ENCODE measurements around the gene NEDD4L. TPM values are rescaled to one million over a fixed set of nuclear protein-coding genes. Genes with fewer than 3 reads are reported as not detected.

The NEDD4L gene
- total RNA-seq, 3 donors from 2014 or later = 161 to 309 (median 256) TPM

GRCh38 chr18:58348951-58349350 is 304.9 kb downstream of the NEDD4L start:
- intact Hi-C loops (cut with DNase I, micrococcal nuclease) = no loop called here
- no peak for ATAC-seq
- TF ChIP-seq CTCF (IDR thresholded peaks at IDR 0.05) = no peak
- Histone ChIP-seq H3K4me1 (ENCODE audit: low read depth) (no peaks in the 10 kb centered on the region), H3K9me3 (no peaks in the 10 kb centered on the region), H3K36me3 (ENCODE audit: low read depth) (no peaks in the 10 kb centered on the region), H3K4me3 (no peak overlapping the region)
- no peak for DNase-seq

DNA sequence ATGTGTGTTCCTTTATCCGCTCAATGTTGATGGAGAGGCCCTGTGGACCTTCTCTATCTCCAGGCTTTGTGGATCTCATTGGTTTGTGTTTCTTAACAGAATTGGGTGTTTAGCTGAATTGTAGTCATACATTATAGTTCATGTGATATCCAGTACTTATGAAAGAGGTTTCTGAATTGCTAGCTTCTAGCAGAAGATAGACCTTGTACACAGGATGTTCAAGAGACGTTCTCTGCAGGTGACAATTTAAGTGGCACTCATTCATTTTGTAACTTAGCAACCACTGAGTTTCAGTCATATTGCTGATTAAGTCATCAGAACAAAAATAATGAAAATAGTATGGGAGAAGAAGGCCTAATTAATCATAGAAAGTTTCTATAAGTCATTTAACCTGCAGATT is 305.6 kb downstream of the NEDD4L start:
- ATAC-seq (no peak), DNase-seq (no peak)
- no peak for TF ChIP-seq CTCF (IDR thresholded peaks at IDR 0.05)
- H3K9me3 ChIP-seq = no peaks in the 10 kb centered on the region
- H3K4me1 ChIP-seq (ENCODE audit: low read depth) = no peaks in the 10 kb centered on the region
- intact Hi-C loops (cut with DNase I, micrococcal nuclease) = no loop called here
- H3K4me3 ChIP-seq = no peak overlapping the region
- H3K36me3 ChIP-seq (ENCODE audit: low read depth) = no peaks in the 10 kb centered on the region

GRCh38 chr18:58350526-58350925 is 306.5 kb downstream of the NEDD4L start:
- H3K36me3 ChIP-seq (ENCODE audit: low read depth) = no peaks in the 10 kb centered on the region
- ATAC-seq (no peak), DNase-seq (no peak)
- H3K4me1 ChIP-seq (ENCODE audit: low read depth) = no peaks in the 10 kb centered on the region
- TF ChIP-seq CTCF (IDR thresholded peaks at IDR 0.05) = no peak
- intact Hi-C loops (cut with DNase I, micrococcal nuclease) = no loop called here
- no peaks in the 10 kb centered on the region for H3K9me3 ChIP-seq
- H3K4me3 ChIP-seq = no peak overlapping the region

GRCh38 chr18:58351776-58352175 is 307.8 kb downstream of the NEDD4L start:
- no peaks in the 10 kb centered on the region for H3K36me3 ChIP-seq (ENCODE audit: low read depth)
- ATAC-seq (no peak), DNase-seq (no peak)
- intact Hi-C loops (cut with DNase I, micrococcal nuclease) = no loop called here
- no peak overlapping the region for H3K4me3 ChIP-seq
- no peaks in the 10 kb centered on the region for H3K9me3 ChIP-seq
- no peak for TF ChIP-seq CTCF (IDR thresholded peaks at IDR 0.05)
- no peaks in the 10 kb centered on the region for H3K4me1 ChIP-seq (ENCODE audit: low read depth)

DNA sequence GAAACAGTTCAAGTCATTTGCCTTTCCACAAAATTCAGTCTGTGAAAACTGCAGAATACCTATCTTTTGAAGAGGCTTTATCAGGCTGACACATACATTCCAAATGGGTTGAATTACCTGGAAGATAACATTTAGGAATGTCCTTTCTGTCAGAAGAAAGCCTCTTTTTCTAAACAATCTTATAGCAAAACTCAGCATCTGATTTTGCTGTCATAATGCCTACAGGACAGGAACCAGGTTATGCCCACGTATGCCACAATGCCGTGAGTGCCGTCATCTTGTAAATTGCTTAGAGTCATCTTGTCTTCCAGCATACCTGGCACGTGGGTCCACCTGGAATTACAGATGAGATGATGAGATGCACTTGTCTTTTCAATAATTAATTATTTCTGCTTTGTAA is 309.6 kb downstream of the NEDD4L start:
- ATAC-seq = no peak
- intact Hi-C loops (cut with DNase I, micrococcal nuclease) = no loop called here
- no peaks in the 10 kb centered on the region for H3K4me1 ChIP-seq (ENCODE audit: low read depth)

More for the DNA sequence above, 309.6 kb downstream of the NEDD4L start:
- no peaks in the 10 kb centered on the region for H3K9me3 ChIP-seq
- TF ChIP-seq CTCF (IDR thresholded peaks at IDR 0.05) = no peak
- DNase-seq = no peak
- H3K36me3 ChIP-seq (ENCODE audit: low read depth) = no peaks in the 10 kb centered on the region
- no peak overlapping the region for H3K4me3 ChIP-seq
